Stimulated activated CD8-positive, alpha-beta memory T cell treated with anti-CD3 and anti-CD28 coated beads, Interleukin-15, amount 100 ng/mL, for 48 hours (primary cell): Measurements from ENCODE around the gene SMIM22.
A peak's percentile ranks its signal among the peaks of the same experiment; 100 is the strongest.

Experiments
- DNase-seq, 2 donors: peaks; one replicate each; pipeline ENCODE4 v3.0.0-alpha.2; 2020; ENCODE audit warnings: low read depth in 2 of 2

SMIM22 gene

GRCh38 chr16:4795828-4796572 is 831 bp downstream of the SMIM22 start:
- DNase-seq = no peak

GRCh38 chr16:4796982-4797804 is 2.0 kb downstream of the SMIM22 start:
- DNase-seq = no peak

GRCh38 chr16:4797805-4798252 is 2.7 kb downstream of the SMIM22 start:
- DNase-seq = no peak

GRCh38 chr16:4798456-4798855 is 3.3 kb downstream of the SMIM22 start:
- no peak for DNase-seq

GRCh38 chr16:4799171-4799855 is 4.1 kb downstream of the SMIM22 start:
- DNase-seq = no peak

GRCh38 chr16:4800290-4801041 is 5.3 kb downstream of the SMIM22 start:
- no peak for DNase-seq

GRCh38 chr16:4801051-4801961 is 6.1 kb downstream of the SMIM22 start:
- no peak for DNase-seq

- DNase-seq = peak; percentile 53 to 59
Observed at GRCh38 chr16:4801962-4802658, 6.9 kb downstream of the SMIM22 start, which contains the start of gene ROGDI. ROGDI (minus strand) TSS chr16:4802633; CDS start chr16:4802571, 62 bp downstream.

GRCh38 chr16:4802659-4803287 is 7.6 kb downstream of the SMIM22 start:
- DNase-seq = peak; percentile 78 to 80

- no peak for DNase-seq
Observed at GRCh38 chr16:4803401-4803844, 8.3 kb downstream of the SMIM22 start.

GRCh38 chr16:4803898-4804762 is 9.0 kb downstream of the SMIM22 start:
- no peak for DNase-seq

- DNase-seq = no peak
Observed at GRCh38 chr16:4805231-4805630, 10.1 kb downstream of the SMIM22 start.

GRCh38 chr16:4806280-4806679 is 11.1 kb downstream of the SMIM22 start:
- DNase-seq = no peak

GRCh38 chr16:4811242-4811641 is 16.1 kb downstream of the SMIM22 start:
- DNase-seq = no peak

GRCh38 chr16:4811773-4812172 is 16.6 kb downstream of the SMIM22 start:
- DNase-seq = no peak

- no peak for DNase-seq
Observed at GRCh38 chr16:4813251-4814003, 18.3 kb downstream of the SMIM22 start.

- no peak for DNase-seq
Observed at GRCh38 chr16:4814046-4814445, 18.9 kb downstream of the SMIM22 start.
